Keratinocyte (primary cell): ENCODE measurements around the gene GUCY1A1.

ENCODE experiments used
- CTCF ChIP-seq, 3 experiments: IDR thresholded peaks in 1 of 3; conservative IDR thresholded peaks in 1 of 3; optimal IDR thresholded peaks in 1 of 3; 2 replicates in 2 of 3; 3 replicates in 1 of 3; pipeline versions ENCODE3 to v1.5.1; 2011; ENCODE audit warnings: low read length in 3 of 3, mild to moderate bottlenecking in 3 of 3, moderate library complexity in 2 of 3, control low read depth in 1 of 3, inconsistent platforms in 1 of 3; ENCODE audit not compliant: insufficient read depth in 2 of 3; ENCODE audit errors: extremely low read depth in 1 of 3
- EZH2 ChIP-seq: IDR thresholded peaks from one replicate; pipeline ENCODE4 v1.6.1; 2012; ENCODE audit warnings: inconsistent platforms, mild to moderate bottlenecking, low read length, moderate library complexity

- TF ChIP-seq EZH2 (no peak), CTCF (optimal IDR thresholded peaks at IDR 0.05 in 1 of 3, IDR thresholded peaks at IDR 0.05 in 1 of 3, conservative IDR thresholded peaks at IDR 0.05 in 1 of 3; ENCODE audit: extremely low read depth in 1 of 3, insufficient read depth in 2 of 3, low read length in 3 of 3) (no peak)
Observed at GRCh38 chr4:155706147-155706546, 39.5 kb downstream of the GUCY1A1 start.
